IMR-90 (cell line): ENCODE measurements around the gene TTK. TPM values are rescaled to one million over a fixed set of nuclear protein-coding genes. Genes with fewer than 3 reads are reported as not detected.

ENCODE experiments used
- ATAC-seq: fragments of 200-7000 bp; cut with Tn5 transposase; 2 replicates; pipeline ENCODE4 v1.9.1; 2020; ENCODE audit warnings: low read depth, mild to moderate bottlenecking, moderate library complexity
- BruUV-seq: library from RNA; stranded (reverse); fragments of 400-500 nt; replicated peaks from 2 replicates; lab custom pipeline; 2021; lab: Mats Ljungman, UMichigan
- CTCF ChIA-PET: fragments of 300-600 bp; formaldehyde crosslinking; extraction: SDS; loops from one replicate; lab custom pipeline; 2021; ENCODE audit warnings: antibody characterized with exemption; lab: Yijun Ruan, JAX
- POLR2A ChIA-PET: fragments of 300-600 bp; sonication (Branson Sonifier 250); formaldehyde crosslinking; loops from one replicate; lab custom pipeline; 2022; ENCODE audit warnings: antibody characterized with exemption; ENCODE audit not compliant: unreplicated experiment; lab: Charles Lee
- DNase-seq: peaks from one replicate; pipeline ENCODE4 v3.0.0; 2013
- H2AFZ ChIP-seq: replicated peaks from 2 replicates; pipeline ENCODE3; 2013; ENCODE audit warnings: low read length, mild to moderate bottlenecking; ENCODE audit not compliant: poor library complexity
- H2AK5ac ChIP-seq: 2 replicates; pipeline ENCODE4 v1.6.1; 2013; ENCODE audit warnings: low read depth, low read length, inconsistent platforms
- H2AK9ac ChIP-seq: replicated peaks from 2 replicates; pipeline ENCODE3; 2013; ENCODE audit warnings: mild to moderate bottlenecking, low read depth, low read length, moderate library complexity; ENCODE audit not compliant: poor library complexity
- H2BK120ac ChIP-seq: 2 replicates; pipeline ENCODE4 v1.6.1; 2013; ENCODE audit warnings: low read depth, low read length, inconsistent platforms
- H2BK15ac ChIP-seq: 3 replicates; pipeline ENCODE4 v1.6.1; 2013; ENCODE audit warnings: low read depth, low read length, inconsistent platforms
- H2BK20ac ChIP-seq: 2 replicates; pipeline ENCODE4 v1.6.1; 2013; ENCODE audit warnings: low read depth, mild to moderate bottlenecking, inconsistent platforms, low read length, moderate library complexity
- H2BK5ac ChIP-seq: 2 replicates; pipeline ENCODE4 v1.6.1; 2013; ENCODE audit warnings: mild to moderate bottlenecking, low read depth, low read length, inconsistent platforms; ENCODE audit not compliant: poor library complexity, severe bottlenecking
- H3K14ac ChIP-seq: replicated peaks from 2 replicates; pipeline ENCODE4 v1.6.1; 2013; ENCODE audit warnings: low read depth, low read length, inconsistent platforms
- H3K18ac ChIP-seq: 2 replicates; pipeline ENCODE4 v1.6.1; 2013; ENCODE audit warnings: low read depth, low read length, control low read depth
- H3K23ac ChIP-seq: 2 replicates; pipeline ENCODE4 v1.6.1; 2013; ENCODE audit warnings: low read depth, low read length, inconsistent platforms
- H3K27ac ChIP-seq: 2 replicates; pipeline ENCODE4 v1.5.1; 2013; ENCODE audit warnings: mild to moderate bottlenecking, control low read depth, low read length; ENCODE audit not compliant: insufficient read depth
- H3K27me3 ChIP-seq: 2 replicates; pipeline ENCODE4 v1.6.1; 2013; ENCODE audit warnings: low read length; ENCODE audit not compliant: control insufficient read depth, insufficient read depth
- H3K36me3 ChIP-seq: 2 replicates; pipeline ENCODE4 v1.6.1; 2013; ENCODE audit warnings: low read length, mixed read lengths; ENCODE audit not compliant: control insufficient read depth, insufficient read depth
- H3K4ac ChIP-seq: 2 replicates; pipeline ENCODE4 v1.6.1; 2013; ENCODE audit warnings: low read depth, low read length, inconsistent platforms
- H3K4me1 ChIP-seq: 2 replicates; pipeline ENCODE4 v1.6.1; 2013; ENCODE audit warnings: low read length, mixed read lengths; ENCODE audit not compliant: control insufficient read depth, insufficient read depth
- H3K4me2 ChIP-seq: 2 replicates; pipeline ENCODE4 v1.6.1; 2013; ENCODE audit warnings: low read depth, mild to moderate bottlenecking, control low read depth, low read length, moderate library complexity
- H3K4me3 ChIP-seq: 2 replicates; pipeline ENCODE4 v1.5.1; 2013; ENCODE audit warnings: low read depth, mild to moderate bottlenecking, control low read depth, low read length, moderate library complexity; ENCODE audit not compliant: insufficient read depth
- H3K56ac ChIP-seq: 2 replicates; pipeline ENCODE4 v1.6.1; 2013; ENCODE audit warnings: low read length, inconsistent platforms; ENCODE audit not compliant: insufficient read depth; ENCODE audit errors: extremely low read depth
- H3K79me1 ChIP-seq, 2 experiments: 2 replicates each; pipeline ENCODE4 v1.6.1; 2013; ENCODE audit warnings: low read length in 2 of 2, inconsistent platforms in 1 of 2, low read depth in 1 of 2
- H3K9ac ChIP-seq: 2 replicates; pipeline ENCODE4 v1.6.1; 2013; ENCODE audit warnings: low read depth, low read length, control low read depth
- H3K9me1 ChIP-seq: 2 replicates; pipeline ENCODE4 v1.6.1; 2013; ENCODE audit warnings: low read length, inconsistent platforms; ENCODE audit not compliant: insufficient read depth
- H3K9me3 ChIP-seq: 2 replicates; pipeline ENCODE4 v1.6.1; 2013; ENCODE audit warnings: low read length; ENCODE audit not compliant: control insufficient read depth, insufficient read depth
- H4K20me1 ChIP-seq: 2 replicates; pipeline ENCODE4 v1.6.1; 2013; ENCODE audit warnings: low read length, inconsistent platforms; ENCODE audit not compliant: insufficient read depth
- H4K5ac ChIP-seq: 2 replicates; pipeline ENCODE4 v1.6.1; 2013; ENCODE audit warnings: mild to moderate bottlenecking, low read depth, low read length, control low read depth
- H4K8ac ChIP-seq, 2 experiments: 2 replicates each; pipeline ENCODE4 v1.6.1; 2013; ENCODE audit warnings: low read depth in 2 of 2, low read length in 2 of 2, control low read depth in 1 of 2, inconsistent platforms in 1 of 2
- H4K91ac ChIP-seq: 2 replicates; pipeline ENCODE4 v1.6.1; 2013; ENCODE audit warnings: low read depth, low read length, inconsistent platforms; ENCODE audit not compliant: insufficient read depth
- USF2 ChIP-seq: fragments of 150-350 bp; IDR thresholded peaks from 2 replicates; pipeline ENCODE4 v1.6.1; 2017; ENCODE audit warnings: mild to moderate bottlenecking, antibody characterized with exemption, low read length, low read depth
- whole genome bisulfite sequencing, 2 experiments: methylation state at CpG; one replicate each; pipeline versions ENCODE4 v1.1.5 to v1.1.7; 2013; ENCODE audit warnings: missing lambda C conversion rate in 2 of 2; ENCODE audit not compliant: insufficient read length in 1 of 2; ENCODE audit errors: extremely low coverage in 2 of 2; 5-methylcytosine and 5-hydroxymethylcytosine counted together
- dilution Hi-C: fragments of 300-500 bp; cut with HindIII; formaldehyde crosslinking; loops from one replicate; pipeline ENCODE4 v1.14.3; 2018; ENCODE audit warnings: low sequenced_read_pairs; ENCODE audit not compliant: unreplicated experiment
- in situ Hi-C: fragments of 300-500 bp; cut with MboI; formaldehyde crosslinking; loops from 3 replicates; pipeline ENCODE4 v1.14.3; 2019; ENCODE audit warnings: low sequenced_read_pairs, inconsistent platforms, mixed read lengths
- intact Hi-C: fragments of 100-400 bp; cut with micrococcal nuclease; formaldehyde crosslinking; loops from 2 replicates; pipeline ENCODE4 v1.10.0; 2022
- polyA plus RNA-seq, 3 experiments: library from polyadenylated mRNA; depleted of rRNA; stranded (reverse); fragments of >200 nt; gene quantifications; 2 replicates each; pipeline ENCODE4 v1.2.3, GENCODE V29; 2012; ENCODE audit warnings: low replicate concordance in 1 of 3
- total RNA-seq: library from RNA; depleted of rRNA; stranded (reverse); fragments of >200 nt; gene quantifications from 2 replicates; pipeline ENCODE4 v1.2.3, GENCODE V29; 2012

The TTK gene
- total and polyA plus RNA-seq, 2 of the 4 experiments (the other 2 are of a cell fraction): 7.5 to 21.5 TPM

DNA sequence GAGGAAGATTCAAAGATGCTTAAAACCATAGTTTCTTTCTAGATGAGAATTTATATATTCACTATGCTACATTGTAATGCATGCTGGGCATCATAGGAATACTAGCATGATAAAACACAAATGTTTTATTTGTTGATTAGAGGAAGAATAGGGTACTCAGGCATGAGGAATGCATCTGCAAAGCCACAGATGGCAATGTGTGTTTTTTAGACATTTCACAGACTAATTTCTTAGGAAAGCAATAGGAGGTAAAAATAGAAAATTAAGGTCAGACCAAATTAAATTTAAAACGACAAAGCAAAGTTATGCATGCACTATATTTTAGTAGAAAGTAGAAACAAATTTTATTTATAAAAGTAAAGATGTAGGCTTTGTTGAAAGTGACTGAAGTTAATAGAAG lies 2.1 kb downstream of the TTK start:
- ATAC-seq (no peak), DNase-seq (no peak)
- H2AFZ ChIP-seq: no peak overlapping the region
- no peaks in the 10 kb centered on the region for H3K9me3 ChIP-seq
- no peak overlapping the region for H3K14ac ChIP-seq
- no peak overlapping the region for H4K5ac ChIP-seq
- H3K4me1 ChIP-seq: no peaks in the 10 kb centered on the region
- H3K36me3 ChIP-seq: no peaks in the 10 kb centered on the region
- no peak overlapping the region for H3K23ac ChIP-seq
- H2AK5ac ChIP-seq: no peak overlapping the region
- no peak overlapping the region for H3K18ac ChIP-seq
- H4K8ac ChIP-seq: no peak overlapping the region
- dilution Hi-C loops: no loop called here
- H4K20me1 ChIP-seq: no peaks in the 10 kb centered on the region
- no peak overlapping the region for H2BK20ac ChIP-seq
- in situ Hi-C loops: loop anchor here (10.0 kb wide), 1 partner anchor 62 kb away; the partner anchor contains the start of gene ELOVL4
- no peak overlapping the region for H3K56ac ChIP-seq
- no peak overlapping the region for H2BK5ac ChIP-seq
- no peaks in the 10 kb centered on the region for H3K27me3 ChIP-seq
- ChIA-PET POLR2A (no interaction called here), CTCF (no interaction called here)
- no peak overlapping the region for H2BK15ac ChIP-seq
- BruUV-seq: no TSS peak
- no peak overlapping the region for H3K4ac ChIP-seq
- H3K4me3 ChIP-seq: no peak overlapping the region
- no peak overlapping the region for H2BK120ac ChIP-seq
- H3K9me1 ChIP-seq: no peaks in the 10 kb centered on the region
- no CpG with 5 or more reads among the region's 1 CpG for WGBS, 2 experiments
- intact Hi-C loops: no loop called here
- H3K79me1 ChIP-seq: peaks cover 10 to 11% of the 10 kb centered on the region in 2 experiments; a peak in 3 of 4 replicates
- no peak overlapping the region for H3K9ac ChIP-seq
- H2AK9ac ChIP-seq: no peak overlapping the region
- TF ChIP-seq USF2: no peak
- no peak overlapping the region for H3K27ac ChIP-seq
- no peak overlapping the region for H3K4me2 ChIP-seq
- no peak overlapping the region for H4K91ac ChIP-seq
